Endothelial cell of umbilical vein (primary cell): Measurements from ENCODE around the gene LAMA4. TPM values are rescaled to one million over a fixed set of nuclear protein-coding genes. Genes with fewer than 3 reads are reported as not detected.

Source experiments
- BruUV-seq: library from RNA; stranded (reverse); fragments of 400-500 nt; replicated peaks from 2 replicates; lab custom pipeline; 2021; lab: Mats Ljungman, UMichigan
- CTCF ChIA-PET: fragments of 300-600, 350-600 bp; sonication (Branson Sonifier 250); formaldehyde crosslinking; loops from one replicate; lab custom pipeline; 2021; ENCODE audit warnings: antibody characterized with exemption, inconsistent platforms; lab: Charles Lee
- POLR2A ChIA-PET: fragments of 300-600, 350-600 bp; sonication (Branson Sonifier 250); formaldehyde crosslinking; loops from one replicate; lab custom pipeline; 2021; ENCODE audit warnings: antibody characterized with exemption, inconsistent platforms; lab: Charles Lee
- DNase-seq: peaks from one replicate; pipeline ENCODE4 v3.0.0-alpha.2; 2011; ENCODE audit warnings: low read depth, low spot score
- FAIRE-seq: peaks from 2 replicates; lab custom pipeline; 2011; peaks lifted over from hg19 to GRCh38; lab: Jason Lieb, UNC
- H2AFZ ChIP-seq: 2 replicates; pipeline ENCODE4 v1.6.0; 2012; ENCODE audit warnings: low read depth, low read length, control low read depth, inconsistent platforms
- H3K27ac ChIP-seq: 2 replicates; pipeline ENCODE4 v1.5.1; 2011; ENCODE audit warnings: low read depth, mild to moderate bottlenecking, control low read depth, low read length, moderate library complexity; ENCODE audit not compliant: insufficient read depth
- H3K27me3 ChIP-seq, 2 experiments: 2 replicates each; pipeline versions ENCODE4 v1.6.0 to v1.6.1; 2011; ENCODE audit warnings: low read length in 2 of 2, mixed read lengths in 1 of 2; ENCODE audit not compliant: control insufficient read depth in 2 of 2, insufficient read depth in 2 of 2
- H3K36me3 ChIP-seq, 2 experiments: 2 replicates in 1 of 2; 3 replicates in 1 of 2; pipeline ENCODE4 v1.5.1; 2011; ENCODE audit warnings: low read length in 2 of 2, mild to moderate bottlenecking in 1 of 2, moderate library complexity in 1 of 2; ENCODE audit not compliant: control insufficient read depth in 2 of 2, insufficient read depth in 2 of 2; ENCODE audit errors: extremely low read depth in 1 of 2
- H3K4me1 ChIP-seq: 3 replicates; pipeline ENCODE4 v1.5.1; 2011; ENCODE audit warnings: mild to moderate bottlenecking, low read length; ENCODE audit not compliant: control insufficient read depth, insufficient read depth; ENCODE audit errors: extremely low read depth
- H3K4me2 ChIP-seq: 2 replicates; pipeline ENCODE4 v1.6.1; 2011; ENCODE audit warnings: low read length, control low read depth, mixed read lengths; ENCODE audit not compliant: insufficient read depth
- H3K4me3 ChIP-seq, 3 experiments: fragments of 200-600 bp in 1 of 3; sonication (generic), shearing (Covaris generic) in 1 of 3; replicated peaks in 1 of 3; 2 replicates each; pipeline ENCODE4 v1.5.1; 2011 to 2016; ENCODE audit warnings: control low read depth in 3 of 3, low read length in 3 of 3, mild to moderate bottlenecking in 2 of 3, inconsistent platforms in 1 of 3, low read depth in 1 of 3, moderate library complexity in 1 of 3; ENCODE audit not compliant: insufficient read depth in 1 of 3
- H3K79me2 ChIP-seq: 2 replicates; pipeline ENCODE4 v1.6.0; 2012; ENCODE audit warnings: low read length, inconsistent platforms; ENCODE audit not compliant: control insufficient read depth, insufficient read depth
- H3K9ac ChIP-seq: replicated peaks from 2 replicates; pipeline ENCODE3; 2011; ENCODE audit warnings: low read length, control low read depth; ENCODE audit not compliant: insufficient read depth; ENCODE audit errors: extremely low read depth
- H3K9me1 ChIP-seq: replicated peaks from 3 replicates; pipeline ENCODE4 v1.6.0; 2011; ENCODE audit warnings: mild to moderate bottlenecking, low read length; ENCODE audit not compliant: control insufficient read depth, insufficient read depth; ENCODE audit errors: extremely low read depth
- H3K9me3 ChIP-seq: replicated peaks from 2 replicates; pipeline ENCODE4 v1.5.1; 2012; ENCODE audit warnings: low read length, inconsistent platforms; ENCODE audit not compliant: control insufficient read depth, insufficient read depth
- H4K20me1 ChIP-seq: replicated peaks from 2 replicates; pipeline ENCODE3; 2011; ENCODE audit warnings: mild to moderate bottlenecking, low read length; ENCODE audit not compliant: control insufficient read depth, insufficient read depth; ENCODE audit errors: extremely low read depth
- EZH2 ChIP-seq: IDR thresholded peaks from 2 replicates; pipeline ENCODE4 v1.6.1; 2012; ENCODE audit warnings: borderline replicate concordance, low read depth, mild to moderate bottlenecking, moderate library complexity, low read length, inconsistent platforms; ENCODE audit not compliant: severe bottlenecking
- FOS ChIP-seq: IDR thresholded peaks from 2 replicates; pipeline ENCODE4 v1.6.1; 2011; ENCODE audit warnings: mild to moderate bottlenecking, low read length, moderate library complexity, borderline replicate concordance; ENCODE audit not compliant: insufficient read depth
- GATA2 ChIP-seq: IDR thresholded peaks from 2 replicates; pipeline ENCODE4 v1.7.0; 2011; ENCODE audit warnings: low read depth, mild to moderate bottlenecking, moderate library complexity, mixed read lengths, low read length; ENCODE audit not compliant: insufficient read length, insufficient read depth
- JUN ChIP-seq: IDR thresholded peaks from 2 replicates; pipeline ENCODE4 v1.6.1; 2011; ENCODE audit warnings: borderline replicate concordance, low read depth; ENCODE audit not compliant: insufficient read length, insufficient read depth
- MYC ChIP-seq: IDR thresholded peaks from one replicate; pipeline ENCODE4 v1.6.1; 2011; ENCODE audit warnings: mild to moderate bottlenecking, low read depth, low read length
- POLR2A ChIP-seq: IDR thresholded peaks from 2 replicates; pipeline ENCODE4 v1.6.1; 2012; ENCODE audit warnings: low read depth, mild to moderate bottlenecking, control low read depth, low read length
- POLR2AphosphoS5 ChIP-seq: IDR thresholded peaks from 2 replicates; pipeline ENCODE4 v1.6.1; 2012; ENCODE audit warnings: low read depth, mild to moderate bottlenecking, control low read depth, low read length, moderate library complexity; ENCODE audit not compliant: insufficient read depth
- dilution Hi-C: fragments of 300-500 bp; cut with MboI; formaldehyde crosslinking; loops from one replicate; pipeline ENCODE4 v1.15.0; 2019; ENCODE audit warnings: low sequenced_read_pairs; ENCODE audit not compliant: extremely low pct_ligation_motif_present
- intact Hi-C: fragments of 100-400 bp; cut with micrococcal nuclease; formaldehyde crosslinking; loops from one replicate; pipeline ENCODE4 v1.10.0; 2022
- polyA plus RNA-seq, 4 experiments: library from polyadenylated mRNA; depleted of rRNA in 3 of 4; stranded (reverse) in 3 of 4; unstranded in 1 of 4; fragments of >200 nt; gene quantifications; 2 replicates each; pipeline versions ENCODE4 v1.2.1 to v1.2.3, GENCODE V29; 2011 to 2012; ENCODE audit warnings: missing spikeins in 1 of 4
- total RNA-seq: library from RNA; stranded (reverse); gene quantifications from 2 replicates; pipeline ENCODE4 v1.2.3, GENCODE V29; 2021
- TF ChIP-seq, protein P1 (sequence below), 2 donors: IDR thresholded peaks; 1 replicate in 1 of 2; 2 replicates in 1 of 2; pipeline ENCODE4 v1.5.1; 2011; ENCODE audit warnings: low read length in 2 of 2, mild to moderate bottlenecking in 2 of 2, moderate library complexity in 2 of 2, control low read depth in 1 of 2, inconsistent platforms in 1 of 2, low read depth in 1 of 2; ENCODE audit not compliant: insufficient read depth in 1 of 2; ENCODE audit errors: extremely low read depth in 1 of 2
- TF ChIP-seq, protein P2 (sequence below): IDR thresholded peaks from 2 replicates; pipeline ENCODE4 v1.6.1; 2011; ENCODE audit not compliant: insufficient read depth, insufficient read length

The LAMA4 gene
- total and polyA plus RNA-seq, 2 donors (not counting 3 experiments of a cell fraction or from before 2014, with no cell fraction given), result 384 to 629 TPM

DNA sequence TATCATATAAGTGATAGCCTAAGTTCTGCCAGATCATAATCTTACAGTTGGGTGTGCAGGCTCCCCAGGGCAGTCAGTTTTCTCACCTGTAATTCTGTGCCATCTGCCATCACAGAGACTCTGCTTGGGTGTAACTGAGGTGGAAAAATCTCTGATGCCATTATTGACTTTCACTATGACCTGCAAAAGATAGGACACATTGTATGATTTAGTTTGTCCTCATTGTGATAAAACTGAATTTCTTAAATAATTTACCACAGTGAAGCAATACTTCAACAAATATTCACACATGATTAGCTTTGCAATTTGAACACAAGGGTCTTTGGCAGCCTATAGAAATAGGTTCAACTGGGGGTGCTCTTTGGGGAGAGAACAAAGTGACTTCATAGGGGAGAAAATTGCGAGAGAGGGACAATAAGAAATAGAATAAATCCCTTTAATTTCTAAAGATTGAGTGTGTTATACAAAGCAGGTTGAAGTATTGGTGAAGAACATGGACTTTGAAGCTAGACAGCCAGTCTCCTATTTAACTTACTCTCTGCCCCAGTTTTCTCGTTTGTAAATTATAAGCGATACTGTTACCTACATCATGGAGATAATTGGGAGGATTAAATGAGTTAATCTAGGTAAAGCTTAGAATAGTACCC lies 139.7 kb downstream of the LAMA4 start:
- H3K4me1 ChIP-seq, result peaks cover 12% of the 10 kb centered on the region
- no peaks in the 10 kb centered on the region for H4K20me1 ChIP-seq
- no peaks in the 10 kb centered on the region for H3K79me2 ChIP-seq
- no TSS peak for BruUV-seq
- DNase-seq (no peak), FAIRE-seq (no peak)
- POLR2A ChIA-PET, result no interaction called here
- no peaks in the 10 kb centered on the region for H3K9me1 ChIP-seq
- no peak overlapping the region for H3K9ac ChIP-seq
- no peak overlapping the region for H3K4me2 ChIP-seq
- no peak overlapping the region for H2AFZ ChIP-seq
- CTCF ChIA-PET, result no interaction called here
- TF ChIP-seq, protein P1, sequence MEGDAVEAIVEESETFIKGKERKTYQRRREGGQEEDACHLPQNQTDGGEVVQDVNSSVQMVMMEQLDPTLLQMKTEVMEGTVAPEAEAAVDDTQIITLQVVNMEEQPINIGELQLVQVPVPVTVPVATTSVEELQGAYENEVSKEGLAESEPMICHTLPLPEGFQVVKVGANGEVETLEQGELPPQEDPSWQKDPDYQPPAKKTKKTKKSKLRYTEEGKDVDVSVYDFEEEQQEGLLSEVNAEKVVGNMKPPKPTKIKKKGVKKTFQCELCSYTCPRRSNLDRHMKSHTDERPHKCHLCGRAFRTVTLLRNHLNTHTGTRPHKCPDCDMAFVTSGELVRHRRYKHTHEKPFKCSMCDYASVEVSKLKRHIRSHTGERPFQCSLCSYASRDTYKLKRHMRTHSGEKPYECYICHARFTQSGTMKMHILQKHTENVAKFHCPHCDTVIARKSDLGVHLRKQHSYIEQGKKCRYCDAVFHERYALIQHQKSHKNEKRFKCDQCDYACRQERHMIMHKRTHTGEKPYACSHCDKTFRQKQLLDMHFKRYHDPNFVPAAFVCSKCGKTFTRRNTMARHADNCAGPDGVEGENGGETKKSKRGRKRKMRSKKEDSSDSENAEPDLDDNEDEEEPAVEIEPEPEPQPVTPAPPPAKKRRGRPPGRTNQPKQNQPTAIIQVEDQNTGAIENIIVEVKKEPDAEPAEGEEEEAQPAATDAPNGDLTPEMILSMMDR (IDR thresholded peaks at IDR 0.05; ENCODE audit: extremely low read depth in 1 of 2, insufficient read depth in 1 of 2, low read depth in 1 of 2, low read length in 2 of 2), result no peak
- peaks cover 58 to 75% of the 10 kb centered on the region in 2 experiments for H3K36me3 ChIP-seq
- no peak overlapping the region for H3K4me3 ChIP-seq
- intact Hi-C loops, result no loop called here
- dilution Hi-C loops, result no loop called here
- no peak overlapping the region for H3K27ac ChIP-seq
- no peaks in the 10 kb centered on the region for H3K27me3 ChIP-seq
- H3K9me3 ChIP-seq, result no peaks in the 10 kb centered on the region

DNA sequence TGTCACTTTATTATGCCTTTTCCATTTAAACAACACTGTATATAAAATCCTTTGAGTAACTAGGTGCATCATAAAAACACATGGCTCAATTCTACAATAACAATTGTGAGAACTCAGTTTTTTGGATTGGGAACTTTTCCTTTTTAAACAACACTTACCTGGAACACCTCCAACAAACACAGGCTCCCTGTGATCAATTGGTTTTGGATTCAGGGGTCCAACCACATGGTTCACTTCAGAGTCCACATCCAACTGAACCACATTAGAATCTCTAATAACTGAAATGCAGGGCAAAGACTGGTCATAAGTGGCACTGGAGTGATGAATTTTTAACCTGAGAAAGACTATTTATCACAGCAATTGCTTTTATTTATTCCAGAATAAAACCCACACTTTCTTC lies 140.4 kb downstream of the LAMA4 start:
- dilution Hi-C loops (no loop called here), intact Hi-C loops (no loop called here)
- TF ChIP-seq, protein P1 (IDR thresholded peaks at IDR 0.05; ENCODE audit: extremely low read depth in 1 of 2, insufficient read depth in 1 of 2, low read depth in 1 of 2, low read length in 2 of 2), result no peak
- TF ChIP-seq FOS (no peak), EZH2 (no peak), MYC (no peak), POLR2A (no peak), POLR2AphosphoS5 (no peak), JUN (no peak), GATA2 (no peak)
- TF ChIP-seq, protein P2, sequence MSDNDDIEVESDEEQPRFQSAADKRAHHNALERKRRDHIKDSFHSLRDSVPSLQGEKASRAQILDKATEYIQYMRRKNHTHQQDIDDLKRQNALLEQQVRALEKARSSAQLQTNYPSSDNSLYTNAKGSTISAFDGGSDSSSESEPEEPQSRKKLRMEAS, result no peak
- ChIA-PET CTCF (no interaction called here), POLR2A (no interaction called here)
- Histone ChIP-seq H3K4me2 (no peak overlapping the region), H3K27me3 (no peaks in the 10 kb centered on the region), H3K4me3 (no peak overlapping the region), H4K20me1 (no peaks in the 10 kb centered on the region), H3K36me3 (peaks cover 59 to 75% of the 10 kb centered on the region in 2 experiments), H3K9me3 (no peaks in the 10 kb centered on the region), H2AFZ (no peak overlapping the region), H3K9ac (no peak overlapping the region), H3K9me1 (no peaks in the 10 kb centered on the region), H3K27ac (no peak overlapping the region), H3K4me1 (peaks cover 8% of the 10 kb centered on the region), H3K79me2 (no peaks in the 10 kb centered on the region)
- FAIRE-seq, result no peak
- no TSS peak for BruUV-seq
- DNase-seq, result no peak
